Hippocampal formation (tissue), 2 donors: ENCODE measurements around the gene GFM2.
"Not testable (repeated sequence)": the region's sequence is repeated elsewhere in the genome, so short reads cannot be mapped to it uniquely, and the experiment has no call there.

ENCODE experiments used
- DNase-seq, 2 donors: peaks; one replicate each; lab custom pipeline; 2025; lab: John Stamatoyannopoulos, UW

GFM2 gene

DNA sequence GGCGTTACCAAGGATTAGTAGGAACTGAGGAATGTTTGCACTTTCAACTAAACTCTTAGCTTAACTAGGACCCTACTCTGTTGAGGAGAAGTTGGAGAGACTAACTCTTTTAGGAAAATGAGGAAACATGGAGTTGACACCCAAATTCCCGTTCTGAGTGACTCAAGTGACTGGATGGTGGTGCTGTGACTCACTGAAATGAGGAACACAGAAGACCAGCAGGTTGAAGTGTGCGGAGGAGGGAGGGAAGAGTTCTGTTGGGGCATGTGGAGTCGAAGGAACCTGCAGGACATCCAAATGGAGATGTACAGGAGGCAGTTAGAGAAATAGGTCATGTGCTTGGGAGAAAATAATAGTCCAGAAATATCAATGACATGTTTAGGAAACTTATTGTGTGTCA is 73.7 kb downstream of the GFM2 start:
- DNase-seq = no peak

DNA sequence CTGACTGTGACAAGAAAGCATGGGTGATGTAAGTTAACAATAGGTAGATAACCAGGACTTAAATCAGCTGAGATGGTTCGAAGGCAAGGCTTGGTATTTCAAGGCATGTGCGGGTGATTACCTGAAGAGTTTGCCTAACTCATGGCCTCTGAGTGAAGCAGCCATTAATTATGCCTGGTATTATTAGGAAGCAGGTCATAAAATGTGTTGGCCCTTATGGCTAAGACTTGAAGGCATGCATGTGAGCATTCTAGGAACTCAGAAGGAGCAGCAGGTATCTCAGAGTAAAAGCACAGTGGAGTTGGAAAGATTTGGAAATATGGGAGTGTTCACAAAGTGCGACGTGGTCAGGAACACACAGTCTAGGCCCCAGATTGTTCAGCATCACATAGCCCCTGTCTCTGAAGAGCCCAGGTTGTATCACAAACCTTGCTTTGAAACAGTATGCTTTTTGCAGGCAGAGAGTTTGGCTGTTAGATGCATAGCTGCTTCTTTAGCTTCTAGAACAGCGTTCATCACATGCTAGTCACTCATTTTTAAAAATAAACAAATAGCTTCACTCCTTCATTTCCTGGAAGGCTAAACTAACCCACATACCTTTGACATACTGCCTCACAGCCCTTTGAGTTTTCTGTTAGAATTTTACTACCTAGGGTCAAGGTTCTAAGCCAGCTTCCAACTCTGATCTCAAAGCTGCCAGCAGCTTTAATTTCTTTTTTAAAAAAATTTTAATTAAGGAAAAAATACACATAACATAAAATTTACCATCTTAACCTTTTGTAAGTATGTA is 79.8 kb downstream of the GFM2 start:
- no peak for DNase-seq

DNA sequence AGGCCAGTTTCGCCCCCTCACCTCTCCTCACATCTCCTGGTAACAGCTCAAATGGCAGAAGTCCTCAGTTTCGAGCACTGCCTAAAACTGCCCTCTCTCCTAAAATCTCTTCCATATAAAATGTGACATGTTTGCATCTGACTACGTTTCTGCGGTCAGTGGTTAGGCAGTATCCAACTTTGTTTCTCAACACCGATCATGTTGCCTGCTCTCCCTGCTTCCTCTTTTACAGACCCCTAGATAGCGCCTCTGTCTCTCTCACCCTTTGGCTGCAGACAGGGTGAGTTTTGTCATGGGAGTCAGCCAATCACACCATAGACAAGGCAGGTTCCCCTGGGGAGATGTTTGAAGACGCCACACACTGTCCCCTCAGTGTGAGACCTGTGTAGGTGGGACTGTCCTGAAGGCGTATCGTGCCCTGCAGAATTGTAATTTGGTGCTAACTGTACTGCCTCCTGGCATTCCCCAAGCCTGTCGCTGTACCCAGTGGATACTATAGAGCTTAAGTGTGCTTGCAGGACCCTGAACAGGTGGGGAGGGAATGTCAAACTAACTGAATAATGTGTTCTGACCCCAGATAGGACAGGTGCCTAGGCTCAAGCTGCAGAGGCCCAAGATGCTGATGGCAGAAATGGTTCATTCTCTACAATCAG is 80.8 kb downstream of the GFM2 start:
- no peak for DNase-seq

DNA sequence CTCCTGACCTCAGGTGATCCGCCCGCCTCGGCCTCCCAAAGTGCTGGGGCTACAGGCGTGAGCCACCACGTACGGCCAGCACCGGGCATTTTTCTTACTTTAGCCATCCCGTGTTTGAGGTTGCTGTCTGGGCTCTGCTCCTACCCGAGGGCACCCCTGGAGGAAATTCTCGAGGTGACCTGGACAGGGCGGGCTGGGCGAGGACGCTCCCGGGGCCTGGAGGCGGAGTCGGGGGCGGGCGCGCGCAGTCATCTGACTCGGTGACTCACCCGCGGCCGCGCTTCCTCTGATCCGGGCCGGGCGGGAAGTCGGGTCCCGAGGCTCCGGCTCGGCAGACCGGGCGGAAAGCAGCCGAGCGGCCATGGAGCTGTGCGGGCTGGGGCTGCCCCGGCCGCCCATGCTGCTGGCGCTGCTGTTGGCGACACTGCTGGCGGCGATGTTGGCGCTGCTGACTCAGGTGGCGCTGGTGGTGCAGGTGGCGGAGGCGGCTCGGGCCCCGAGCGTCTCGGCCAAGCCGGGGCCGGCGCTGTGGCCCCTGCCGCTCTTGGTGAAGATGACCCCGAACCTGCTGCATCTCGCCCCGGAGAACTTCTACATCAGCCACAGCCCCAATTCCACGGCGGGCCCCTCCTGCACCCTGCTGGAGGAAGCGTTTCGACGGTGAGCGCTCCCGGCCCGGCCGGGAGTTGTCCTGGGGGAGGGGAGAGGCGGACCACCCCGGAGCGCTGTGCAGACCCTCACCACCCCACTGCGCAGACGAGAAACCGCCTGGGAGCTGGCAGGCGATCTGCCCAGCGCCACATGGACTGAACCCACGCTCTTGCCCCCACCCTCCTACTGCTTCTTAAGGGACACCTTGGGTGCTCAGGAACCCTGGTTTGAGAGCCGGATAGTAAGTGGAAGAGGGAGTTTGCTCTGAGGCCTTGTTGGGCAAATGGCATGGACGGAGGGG is 81.7 kb downstream of the GFM2 start, which contains the start of gene HEXB:
Gene HEXB, plus strand, starts transcription at position 334 of the 952 bp plus-strand sequence. Its CDS starts 28 bp downstream, at position 362.
- DNase-seq = peak; percentile 36 to 79

DNA sequence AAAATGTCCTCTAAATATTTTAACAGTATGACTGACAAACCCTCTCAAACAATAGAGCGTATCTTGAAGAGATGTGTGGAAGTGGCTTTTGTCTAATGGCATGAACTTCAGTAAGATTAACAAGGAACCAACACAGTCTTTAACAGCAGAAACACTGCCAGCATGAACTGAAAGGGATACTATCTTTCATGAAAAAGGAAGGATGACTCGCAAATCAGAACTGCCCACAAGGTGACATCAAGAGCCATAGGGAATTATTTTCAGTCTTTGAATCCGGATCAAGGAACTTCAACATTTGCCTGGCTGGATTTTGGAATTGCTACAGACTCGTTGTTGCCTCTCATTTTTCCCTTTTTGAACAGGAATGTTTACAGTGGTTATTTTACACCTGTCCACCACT is 87.0 kb downstream of the GFM2 start:
- DNase-seq = no peak

DNA sequence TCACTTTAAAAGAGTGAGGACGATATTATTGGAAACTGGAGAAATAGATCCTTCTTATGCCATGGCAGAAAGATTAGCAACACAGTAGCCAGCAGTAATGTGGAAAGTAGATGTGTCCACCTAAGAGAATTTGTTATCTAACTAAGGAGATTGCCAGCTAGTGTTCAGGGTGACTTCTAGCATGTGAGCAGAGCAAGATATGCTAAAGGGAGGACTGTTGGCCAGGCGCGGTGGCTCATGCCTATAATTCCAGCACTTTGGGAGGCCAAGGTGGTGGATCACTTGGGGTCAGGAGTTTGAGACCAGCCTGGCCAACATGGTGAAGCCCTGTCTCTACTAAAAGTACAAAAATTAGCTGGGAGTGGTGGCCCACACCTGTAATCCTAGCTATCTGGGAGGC is 87.6 kb downstream of the GFM2 start:
- not testable (repeated sequence) for DNase-seq

DNA sequence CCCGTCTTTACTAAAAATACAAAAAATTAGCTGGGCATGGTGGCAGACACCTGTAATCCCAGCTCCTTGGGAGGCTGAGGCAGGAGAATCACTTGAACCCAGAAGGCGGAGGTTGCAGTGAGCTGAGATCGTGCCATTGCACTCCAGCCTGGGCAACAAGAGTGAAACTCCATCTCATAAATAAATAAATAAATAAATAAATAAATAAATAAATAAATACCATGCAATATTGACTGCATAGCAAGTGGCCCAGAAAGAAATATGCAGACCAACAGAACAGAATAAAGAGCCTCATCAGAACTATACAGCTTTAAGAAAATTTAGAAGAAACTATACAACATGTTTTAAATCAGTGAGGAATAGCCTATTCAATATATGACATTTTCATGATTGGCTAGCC is 88.8 kb downstream of the GFM2 start:
- DNase-seq = not testable (repeated sequence)

DNA sequence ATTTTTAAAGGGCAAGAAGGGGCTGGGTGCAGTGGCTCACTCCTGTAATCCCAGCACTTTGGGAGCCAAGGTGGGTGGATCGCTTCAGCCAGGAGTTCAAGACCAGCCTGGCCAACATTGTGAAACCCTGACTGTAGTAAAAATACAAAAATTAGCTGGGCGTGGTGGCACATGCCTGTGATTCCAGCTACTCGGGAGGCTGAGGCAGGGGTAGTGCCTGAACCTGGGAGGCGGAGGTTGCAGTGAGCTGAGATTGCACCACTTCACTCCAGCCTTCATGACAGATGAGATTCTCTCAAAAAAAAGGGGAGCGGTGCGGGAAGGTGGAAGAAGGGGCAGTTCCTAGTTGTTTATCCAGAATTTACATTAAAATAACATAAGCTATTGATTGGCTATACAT is 90.5 kb downstream of the GFM2 start:
- not testable (repeated sequence) for DNase-seq

DNA sequence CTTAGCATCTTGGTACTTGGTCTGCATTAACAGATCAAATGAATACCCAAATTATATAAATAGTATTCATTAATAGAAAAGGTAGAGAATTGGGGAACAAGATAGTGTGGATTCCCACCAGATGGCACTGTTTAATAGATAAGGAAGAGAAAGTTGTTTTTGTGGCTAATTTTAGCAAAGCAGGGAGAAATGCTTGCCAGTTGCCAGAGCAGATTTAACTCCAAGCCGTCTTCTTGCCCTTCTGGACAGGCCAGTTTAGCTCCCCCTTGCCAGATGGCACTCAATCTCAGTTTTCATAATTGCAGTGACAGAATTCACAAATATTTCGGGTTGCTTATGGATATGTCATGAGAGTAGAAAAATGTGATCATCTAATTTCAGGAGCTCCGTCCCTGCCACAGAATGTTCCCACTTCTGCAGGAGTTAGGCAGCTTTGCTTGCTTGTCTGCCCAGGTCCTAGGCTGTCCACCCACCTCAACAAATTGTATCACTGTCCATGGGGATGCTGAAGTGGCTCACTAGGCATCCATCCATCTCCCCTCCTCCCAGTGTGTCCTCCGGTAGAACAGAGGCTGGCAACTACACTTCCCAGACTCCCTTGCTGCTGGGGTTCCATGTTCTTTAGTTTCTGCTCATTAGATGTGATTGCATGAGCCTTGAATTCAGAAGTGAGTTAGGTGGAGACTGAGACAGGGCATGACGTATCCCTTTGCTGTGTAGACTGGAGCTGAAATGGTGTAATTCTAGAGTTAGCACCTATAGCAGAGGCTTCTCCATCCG is 93.7 kb downstream of the GFM2 start:
- DNase-seq = peak; percentile 33 to 80

DNA sequence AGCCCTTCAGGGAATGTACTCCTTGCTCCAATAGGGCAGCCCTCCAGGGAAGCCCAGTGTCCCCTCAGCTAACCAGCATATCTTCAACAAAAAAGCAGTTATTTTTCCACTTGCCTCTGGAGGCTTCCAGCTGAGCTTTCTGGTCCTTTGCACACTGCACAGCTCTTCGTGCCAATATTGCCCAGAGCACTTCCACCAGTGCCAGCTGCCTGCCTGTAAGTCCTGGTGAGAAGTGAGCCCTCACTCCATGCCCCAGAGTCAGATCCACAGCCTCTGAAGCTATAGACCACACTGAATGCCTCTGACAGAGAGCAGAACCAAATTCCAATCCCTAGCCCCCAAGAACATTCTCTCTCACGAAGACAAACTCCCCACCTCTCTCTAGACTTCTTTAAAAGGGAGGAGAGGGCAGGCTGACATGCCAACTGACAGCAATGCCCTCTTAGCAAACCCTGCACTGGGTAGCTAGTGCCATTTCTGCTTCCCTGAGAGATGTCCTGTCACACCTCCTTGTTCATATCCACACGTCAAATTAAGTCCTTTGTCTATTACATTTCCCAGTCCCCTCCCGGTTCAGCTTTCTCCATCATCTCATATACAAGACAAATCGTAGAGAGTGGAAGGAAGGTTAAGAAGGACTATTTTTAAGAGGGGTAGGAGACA is 94.6 kb downstream of the GFM2 start:
- DNase-seq = no peak
